ENCODE results near the gene DUOXA2. TPM values are rescaled to one million over a fixed set of nuclear protein-coding genes. Genes with fewer than 3 reads are reported as not detected.

Gene DUOXA2
- polyA plus RNA-seq, 1 donor from 2014 or later, result not detected

DNA sequence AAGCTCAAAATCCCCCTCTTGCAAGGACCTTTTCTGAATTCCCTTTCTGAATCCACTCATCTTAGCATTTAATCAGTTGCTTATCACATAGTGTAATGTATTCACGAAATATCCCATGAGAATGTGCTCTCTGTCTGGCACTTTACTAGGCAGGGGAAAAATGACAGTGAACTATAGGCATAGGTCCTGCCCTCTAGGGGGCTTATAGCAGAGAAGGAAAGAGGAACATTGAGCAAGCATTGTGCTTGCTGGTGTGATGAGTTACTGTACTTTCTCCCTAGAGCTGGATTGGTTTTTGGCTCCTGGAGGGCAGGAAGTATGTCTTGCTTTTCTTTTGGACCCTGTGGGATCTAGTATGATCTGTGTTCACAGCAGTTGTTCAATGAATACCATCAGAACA lies 26.6 kb upstream of the DUOXA2 start:
- H3K4me3 ChIP-seq (ENCODE audit: low read length), result no peak overlapping the region
- H3K9ac ChIP-seq (ENCODE audit: low read length), result no peak overlapping the region
- TF ChIP-seq POLR2AphosphoS5 (IDR thresholded peaks at IDR 0.05) (no peak), RAD21 (conservative IDR thresholded peaks at IDR 0.05) (no peak), EP300 (conservative IDR thresholded peaks at IDR 0.05; ENCODE audit: poor library complexity, severe bottlenecking) (no peak), SMC3 (conservative IDR thresholded peaks at IDR 0.05; ENCODE audit: poor library complexity) (no peak), EZH2 (IDR thresholded peaks at IDR 0.05; ENCODE audit: borderline replicate concordance, insufficient read depth, low read length, poor library complexity, severe bottlenecking) (no peak)
- TF ChIP-seq, protein P1, sequence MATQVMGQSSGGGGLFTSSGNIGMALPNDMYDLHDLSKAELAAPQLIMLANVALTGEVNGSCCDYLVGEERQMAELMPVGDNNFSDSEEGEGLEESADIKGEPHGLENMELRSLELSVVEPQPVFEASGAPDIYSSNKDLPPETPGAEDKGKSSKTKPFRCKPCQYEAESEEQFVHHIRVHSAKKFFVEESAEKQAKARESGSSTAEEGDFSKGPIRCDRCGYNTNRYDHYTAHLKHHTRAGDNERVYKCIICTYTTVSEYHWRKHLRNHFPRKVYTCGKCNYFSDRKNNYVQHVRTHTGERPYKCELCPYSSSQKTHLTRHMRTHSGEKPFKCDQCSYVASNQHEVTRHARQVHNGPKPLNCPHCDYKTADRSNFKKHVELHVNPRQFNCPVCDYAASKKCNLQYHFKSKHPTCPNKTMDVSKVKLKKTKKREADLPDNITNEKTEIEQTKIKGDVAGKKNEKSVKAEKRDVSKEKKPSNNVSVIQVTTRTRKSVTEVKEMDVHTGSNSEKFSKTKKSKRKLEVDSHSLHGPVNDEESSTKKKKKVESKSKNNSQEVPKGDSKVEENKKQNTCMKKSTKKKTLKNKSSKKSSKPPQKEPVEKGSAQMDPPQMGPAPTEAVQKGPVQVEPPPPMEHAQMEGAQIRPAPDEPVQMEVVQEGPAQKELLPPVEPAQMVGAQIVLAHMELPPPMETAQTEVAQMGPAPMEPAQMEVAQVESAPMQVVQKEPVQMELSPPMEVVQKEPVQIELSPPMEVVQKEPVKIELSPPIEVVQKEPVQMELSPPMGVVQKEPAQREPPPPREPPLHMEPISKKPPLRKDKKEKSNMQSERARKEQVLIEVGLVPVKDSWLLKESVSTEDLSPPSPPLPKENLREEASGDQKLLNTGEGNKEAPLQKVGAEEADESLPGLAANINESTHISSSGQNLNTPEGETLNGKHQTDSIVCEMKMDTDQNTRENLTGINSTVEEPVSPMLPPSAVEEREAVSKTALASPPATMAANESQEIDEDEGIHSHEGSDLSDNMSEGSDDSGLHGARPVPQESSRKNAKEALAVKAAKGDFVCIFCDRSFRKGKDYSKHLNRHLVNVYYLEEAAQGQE (IDR thresholded peaks at IDR 0.05; ENCODE audit: borderline replicate concordance), result no peak
- TF ChIP-seq, protein P2, sequence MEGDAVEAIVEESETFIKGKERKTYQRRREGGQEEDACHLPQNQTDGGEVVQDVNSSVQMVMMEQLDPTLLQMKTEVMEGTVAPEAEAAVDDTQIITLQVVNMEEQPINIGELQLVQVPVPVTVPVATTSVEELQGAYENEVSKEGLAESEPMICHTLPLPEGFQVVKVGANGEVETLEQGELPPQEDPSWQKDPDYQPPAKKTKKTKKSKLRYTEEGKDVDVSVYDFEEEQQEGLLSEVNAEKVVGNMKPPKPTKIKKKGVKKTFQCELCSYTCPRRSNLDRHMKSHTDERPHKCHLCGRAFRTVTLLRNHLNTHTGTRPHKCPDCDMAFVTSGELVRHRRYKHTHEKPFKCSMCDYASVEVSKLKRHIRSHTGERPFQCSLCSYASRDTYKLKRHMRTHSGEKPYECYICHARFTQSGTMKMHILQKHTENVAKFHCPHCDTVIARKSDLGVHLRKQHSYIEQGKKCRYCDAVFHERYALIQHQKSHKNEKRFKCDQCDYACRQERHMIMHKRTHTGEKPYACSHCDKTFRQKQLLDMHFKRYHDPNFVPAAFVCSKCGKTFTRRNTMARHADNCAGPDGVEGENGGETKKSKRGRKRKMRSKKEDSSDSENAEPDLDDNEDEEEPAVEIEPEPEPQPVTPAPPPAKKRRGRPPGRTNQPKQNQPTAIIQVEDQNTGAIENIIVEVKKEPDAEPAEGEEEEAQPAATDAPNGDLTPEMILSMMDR (IDR thresholded peaks at IDR 0.05; ENCODE audit: poor library complexity, severe bottlenecking), result no peak
- H3K36me3 ChIP-seq (ENCODE audit: insufficient read depth, low read length), result no peaks in the 10 kb centered on the region
- no peaks in the 10 kb centered on the region for H3K9me2 ChIP-seq (ENCODE audit: insufficient read depth, low read length)
- no peak overlapping the region for H2AFZ ChIP-seq (ENCODE audit: low read depth, low read length)
- H3F3A ChIP-seq (ENCODE audit: insufficient read depth, low read length, poor library complexity, severe bottlenecking), result no peaks in the 10 kb centered on the region
- no peak overlapping the region for H3K4me2 ChIP-seq (ENCODE audit: low read length)
- H3K9me3 ChIP-seq (ENCODE audit: low read length), result no peaks in the 10 kb centered on the region
- H4K20me1 ChIP-seq (ENCODE audit: insufficient read depth), result no peaks in the 10 kb centered on the region
- no peaks in the 10 kb centered on the region for H3K27me3 ChIP-seq (ENCODE audit: insufficient read depth, low read depth, low read length)
- no peaks in the 10 kb centered on the region for H3K79me2 ChIP-seq (replicated peaks; ENCODE audit: insufficient read depth, low read length)
- no peak overlapping the region for H3K27ac ChIP-seq (ENCODE audit: low read length)

DNA sequence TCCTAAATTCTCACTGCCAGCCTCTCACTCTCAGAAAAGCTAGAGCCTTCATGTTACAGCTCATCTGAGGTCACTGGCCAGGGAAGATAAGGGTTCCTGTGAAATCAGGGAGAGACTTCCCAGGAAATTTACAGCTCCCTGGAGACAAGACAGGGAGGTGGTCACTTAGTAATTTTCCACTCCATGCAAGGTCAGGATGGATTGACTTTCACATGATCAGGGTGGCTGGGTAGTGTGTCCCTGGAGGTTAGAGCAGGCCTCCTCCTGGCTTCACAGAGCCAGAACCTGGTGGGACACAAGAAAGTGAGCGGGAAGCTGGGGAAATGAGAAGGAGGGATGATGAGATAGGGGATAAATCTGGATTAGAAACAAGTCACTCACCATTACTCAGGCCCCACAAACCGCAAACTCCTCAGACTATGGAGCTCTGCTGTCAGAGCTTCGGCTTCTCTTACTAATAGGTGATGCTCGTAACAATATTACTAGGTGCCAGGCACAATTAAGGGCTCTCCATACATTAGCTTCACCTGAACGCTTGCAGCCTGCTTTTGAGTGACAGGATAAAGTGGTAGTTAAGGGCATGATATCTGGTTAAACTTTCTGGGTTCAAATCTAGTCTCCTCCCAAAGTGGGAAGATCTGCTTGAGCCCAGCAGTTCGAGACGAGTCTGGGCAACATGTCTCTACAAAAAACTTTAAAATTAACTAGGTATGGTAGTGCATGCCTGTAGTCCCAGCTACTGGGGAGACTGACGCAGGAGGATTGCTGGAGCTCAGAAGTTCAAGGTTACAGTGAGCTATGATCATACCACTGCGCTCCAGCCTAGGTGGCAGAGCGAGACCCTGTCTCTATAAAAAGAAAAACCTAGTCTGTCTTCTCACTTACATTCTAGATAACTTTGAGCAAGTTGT lies 25.1 kb upstream of the DUOXA2 start:
- Histone ChIP-seq H3K27me3 (ENCODE audit: insufficient read depth, low read depth, low read length) (no peaks in the 10 kb centered on the region), H3K4me2 (ENCODE audit: low read length) (no peak overlapping the region), H3K36me3 (ENCODE audit: insufficient read depth, low read length) (no peaks in the 10 kb centered on the region), H3K4me3 (ENCODE audit: low read length) (no peak overlapping the region), H3F3A (ENCODE audit: insufficient read depth, low read length, poor library complexity, severe bottlenecking) (no peaks in the 10 kb centered on the region), H3K79me2 (replicated peaks; ENCODE audit: insufficient read depth, low read length) (no peaks in the 10 kb centered on the region), H2AFZ (ENCODE audit: low read depth, low read length) (no peak overlapping the region), H3K9ac (ENCODE audit: low read length) (no peak overlapping the region), H3K27ac (ENCODE audit: low read length) (no peak overlapping the region), H3K9me2 (ENCODE audit: insufficient read depth, low read length) (no peaks in the 10 kb centered on the region), H3K9me3 (ENCODE audit: low read length) (no peaks in the 10 kb centered on the region), H4K20me1 (ENCODE audit: insufficient read depth) (no peaks in the 10 kb centered on the region)
- TF ChIP-seq RAD21 (conservative IDR thresholded peaks at IDR 0.05) (no peak), TAF1 (IDR thresholded peaks at IDR 0.05; ENCODE audit: low read depth) (no peak), EP300 (conservative IDR thresholded peaks at IDR 0.05; ENCODE audit: poor library complexity, severe bottlenecking) (no peak), POLR2AphosphoS5 (IDR thresholded peaks at IDR 0.05) (no peak), MXI1 (conservative IDR thresholded peaks at IDR 0.05; ENCODE audit: poor library complexity, severe bottlenecking) (no peak), EZH2 (IDR thresholded peaks at IDR 0.05; ENCODE audit: borderline replicate concordance, insufficient read depth, low read length, poor library complexity, severe bottlenecking) (no peak), SMC3 (conservative IDR thresholded peaks at IDR 0.05; ENCODE audit: poor library complexity) (no peak)
- TF ChIP-seq, protein P1 (IDR thresholded peaks at IDR 0.05; ENCODE audit: borderline replicate concordance), result no peak
- TF ChIP-seq, protein P2 (IDR thresholded peaks at IDR 0.05; ENCODE audit: poor library complexity, severe bottlenecking), result no peak
